Measurements from ENCODE around the gene PARM1. TPM values are rescaled to one million over a fixed set of nuclear protein-coding genes. Genes with fewer than 3 reads are reported as not detected.
A peak's percentile ranks its signal among the peaks of the same experiment; 100 is the strongest.
"Not testable (repeated sequence)": the region's sequence is repeated elsewhere in the genome, so short reads cannot be mapped to it uniquely, and the experiment has no call there.

The PARM1 gene
- total RNA-seq, 1 experiment from 2014 or later, result under 0.01 TPM

- no peak for DNase-seq (ENCODE audit: low read depth)
Observed at GRCh38 chr4:74983253-74983635, 50.3 kb downstream of the PARM1 start.

GRCh38 chr4:74990276-74990875 is 57.5 kb downstream of the PARM1 start:
- no peak for DNase-seq (ENCODE audit: low read depth)

- DNase-seq (ENCODE audit: low read depth), result not testable (repeated sequence)
Observed at GRCh38 chr4:74994436-74994835, 61.5 kb downstream of the PARM1 start.

- no peak for DNase-seq (ENCODE audit: low read depth)
Observed at GRCh38 chr4:74996996-74997395, 64.1 kb downstream of the PARM1 start.

GRCh38 chr4:74997948-74998729 is 65.2 kb downstream of the PARM1 start:
- DNase-seq (ENCODE audit: low read depth), result no peak

DNA sequence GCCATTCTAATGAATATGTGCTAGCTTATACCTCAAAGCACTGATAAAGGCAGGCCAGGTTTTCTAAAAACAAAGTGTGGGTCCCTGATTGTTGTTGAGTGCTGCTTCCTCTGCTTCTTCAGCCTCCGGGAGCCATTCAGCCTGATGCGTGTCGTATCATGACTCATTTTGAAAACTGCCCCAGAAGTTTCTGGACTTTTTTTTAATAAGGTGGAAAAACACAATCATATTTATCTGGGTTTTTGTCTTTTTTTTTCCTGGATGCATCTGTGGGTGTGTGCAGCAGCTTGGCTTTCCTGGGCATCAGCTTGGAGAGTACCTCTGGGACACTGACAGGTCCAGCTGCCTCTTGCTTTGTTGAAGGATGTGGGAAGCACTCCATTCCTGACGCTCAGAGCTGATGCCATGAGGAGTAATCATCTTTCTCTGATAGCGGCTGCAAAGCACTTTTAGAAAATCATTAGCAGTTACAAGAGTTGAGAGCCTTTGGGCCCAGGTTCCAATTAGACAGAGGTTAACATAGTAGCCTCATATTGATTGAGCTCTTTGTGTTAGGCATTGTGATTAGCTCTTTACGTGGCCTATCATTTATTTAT is 66.9 kb downstream of the PARM1 start:
- no peak for DNase-seq (ENCODE audit: low read depth)

- no peak for DNase-seq (ENCODE audit: low read depth)
Observed at GRCh38 chr4:75001871-75002270, 69.0 kb downstream of the PARM1 start.

GRCh38 chr4:75002381-75002780 is 69.5 kb downstream of the PARM1 start:
- no peak for DNase-seq (ENCODE audit: low read depth)

DNA sequence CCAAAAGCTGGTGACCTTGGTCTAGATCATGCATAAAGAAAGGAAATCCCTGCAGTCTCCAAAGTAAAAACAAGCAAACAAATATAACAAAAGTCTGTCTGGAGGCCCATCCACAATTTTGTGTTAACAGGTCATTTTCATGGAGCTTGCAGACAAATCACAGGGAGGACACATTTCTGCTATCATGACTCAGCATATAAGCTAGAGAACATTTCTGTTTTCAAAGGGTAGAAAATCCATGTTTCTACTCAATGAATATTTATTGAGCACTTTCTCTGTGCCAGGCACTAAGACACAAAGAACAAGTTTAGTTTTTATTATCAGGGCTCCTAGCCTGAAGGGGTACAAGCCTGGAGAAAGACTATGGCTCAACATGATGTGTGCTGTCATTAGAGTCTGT is 71.1 kb downstream of the PARM1 start:
- DNase-seq (ENCODE audit: low read depth), result no peak

GRCh38 chr4:75004755-75005668 is 72.1 kb downstream of the PARM1 start:
- DNase-seq (ENCODE audit: low read depth), result peak; percentile 45

GRCh38 chr4:75005727-75006126 is 72.8 kb downstream of the PARM1 start:
- DNase-seq (ENCODE audit: low read depth), result no peak

DNA sequence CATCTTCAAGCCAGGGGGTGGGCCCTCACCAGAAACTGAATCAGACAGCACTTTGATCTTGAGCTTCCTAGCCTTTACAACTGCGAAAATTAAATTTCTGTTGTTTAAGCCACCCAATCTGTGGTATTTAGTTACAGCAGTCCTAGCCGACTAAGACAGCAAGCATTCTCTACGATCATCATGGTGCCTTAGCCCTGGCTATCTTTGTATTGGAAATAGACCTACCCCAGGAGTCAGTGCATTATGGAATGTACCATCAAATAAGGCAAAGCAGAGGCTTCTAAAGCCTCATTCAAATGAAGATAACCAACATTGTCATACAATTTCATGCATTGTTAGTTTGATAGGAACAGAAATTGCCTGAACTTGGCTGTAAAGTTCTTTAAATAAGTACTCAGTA is 75.0 kb downstream of the PARM1 start:
- no peak for DNase-seq (ENCODE audit: low read depth)

DNA sequence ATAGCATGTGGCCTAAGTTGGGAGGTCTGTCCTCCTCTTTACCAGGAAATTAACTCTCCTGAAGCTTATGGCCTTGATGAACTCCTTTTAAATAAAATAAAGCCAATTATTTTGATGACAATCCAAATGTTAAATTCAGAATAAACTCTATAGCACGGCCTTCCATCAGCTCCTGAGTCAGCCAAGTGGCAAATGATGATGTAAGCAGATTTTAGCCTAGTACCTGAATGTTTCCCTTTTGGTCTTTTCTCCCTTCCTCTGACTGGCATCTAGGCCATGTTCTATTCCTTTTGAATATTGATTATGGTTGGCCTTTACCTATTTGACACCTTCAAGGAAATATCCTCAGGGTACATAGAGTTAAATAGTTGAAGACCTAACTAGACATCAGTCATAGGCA is 76.2 kb downstream of the PARM1 start:
- no peak for DNase-seq (ENCODE audit: low read depth)

DNA sequence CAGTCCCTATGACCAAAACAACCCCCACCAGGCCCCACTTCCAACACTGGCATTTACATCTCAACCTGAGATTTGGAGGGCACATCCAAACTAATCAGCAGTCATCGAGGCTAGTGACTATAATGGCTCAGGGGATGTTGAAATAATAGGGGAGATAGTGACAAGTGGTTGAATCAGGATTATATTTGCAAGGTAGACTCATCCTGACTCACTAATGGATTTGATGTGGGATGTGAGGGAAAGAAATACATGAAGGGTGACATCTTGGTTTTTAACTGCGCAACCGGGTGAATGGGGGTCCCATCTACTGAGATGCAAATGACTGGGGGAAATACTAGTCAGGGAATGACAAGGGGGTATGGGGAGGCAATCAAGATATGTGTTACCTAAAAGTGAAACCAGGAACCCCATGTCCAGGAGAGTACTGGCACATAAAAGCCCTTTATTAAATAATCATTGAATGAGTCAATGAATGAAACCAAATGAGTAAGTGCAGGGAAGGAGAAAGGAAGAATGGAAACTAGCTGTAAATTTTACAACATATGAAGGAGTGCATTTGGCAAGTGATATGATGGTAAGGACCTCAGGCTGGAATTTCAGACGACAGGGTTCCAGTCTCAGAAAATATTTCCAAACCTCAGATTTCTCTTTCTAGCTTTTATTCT is 78.3 kb downstream of the PARM1 start:
- DNase-seq (ENCODE audit: low read depth), result no peak

GRCh38 chr4:75015627-75016026 is 82.7 kb downstream of the PARM1 start:
- no peak for DNase-seq (ENCODE audit: low read depth)

DNA sequence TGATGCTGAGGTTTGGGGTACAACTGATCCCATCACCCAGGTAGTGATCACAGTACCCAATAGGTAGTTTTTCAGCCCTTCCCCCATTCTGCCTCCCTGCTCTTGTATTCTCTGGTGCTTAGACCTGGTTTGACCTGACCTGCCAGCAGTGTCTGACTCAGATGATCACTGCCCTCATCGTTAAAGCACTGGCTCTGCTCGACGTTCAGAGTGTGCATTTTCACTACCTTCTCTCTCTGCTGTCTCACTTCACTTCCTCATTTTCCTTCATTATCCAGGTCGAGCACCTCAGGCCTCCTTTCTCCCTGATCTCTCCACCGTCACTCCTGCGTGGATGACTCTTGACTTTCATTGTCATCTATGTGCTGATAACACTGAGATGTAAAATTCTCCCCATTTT is 83.6 kb downstream of the PARM1 start:
- DNase-seq (ENCODE audit: low read depth), result no peak

DNA sequence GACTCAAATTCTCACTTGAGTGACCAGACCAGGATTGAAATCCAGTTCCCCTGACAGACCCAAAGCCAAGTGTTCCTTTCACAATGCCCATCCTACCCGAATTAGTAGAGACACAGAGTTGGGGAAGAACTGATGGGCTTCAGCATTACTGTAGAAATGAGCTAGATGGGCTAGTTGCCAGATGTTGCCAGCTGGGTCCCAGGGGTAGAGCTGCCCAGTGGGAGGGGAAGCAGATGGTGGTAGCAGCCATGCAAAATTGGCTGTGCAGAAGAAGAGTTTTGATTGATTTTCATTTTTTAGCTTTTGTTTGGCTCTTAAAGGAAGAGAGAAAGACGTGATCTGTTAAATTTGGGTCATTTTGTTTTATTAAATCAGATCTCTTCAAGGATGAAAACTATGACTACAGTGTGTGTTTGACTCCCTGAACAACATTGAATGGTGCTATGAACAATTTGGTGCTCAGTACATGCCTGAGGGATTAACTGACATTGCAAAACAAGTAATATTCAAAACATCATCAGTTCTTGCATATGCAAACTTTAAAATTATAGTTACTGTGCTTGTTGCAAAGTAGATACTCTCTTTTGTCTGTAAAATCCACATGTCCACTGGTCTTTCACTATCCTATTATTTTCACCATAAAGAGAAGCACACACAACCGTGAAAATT is 86.0 kb downstream of the PARM1 start:
- no peak for DNase-seq (ENCODE audit: low read depth)

DNA sequence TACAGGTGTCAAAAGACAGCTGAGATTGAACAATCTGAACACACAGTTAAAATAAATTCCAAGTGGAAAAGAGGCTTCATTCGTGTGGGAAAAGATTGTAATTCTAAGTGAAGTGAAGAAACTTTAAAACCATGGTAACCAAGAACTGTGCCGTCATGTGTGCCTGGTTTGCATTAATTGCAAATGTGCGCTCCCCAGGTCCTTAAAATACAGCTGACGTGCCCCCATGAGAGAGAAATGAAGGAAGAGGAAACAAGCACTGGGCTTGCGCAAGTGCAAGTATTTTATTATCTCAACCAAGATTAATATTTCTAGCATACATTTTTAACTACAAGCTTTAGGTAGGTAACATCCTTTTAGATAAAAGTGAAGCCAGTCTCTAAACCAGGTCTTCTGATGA is 92.5 kb downstream of the PARM1 start:
- DNase-seq (ENCODE audit: low read depth), result no peak

DNA sequence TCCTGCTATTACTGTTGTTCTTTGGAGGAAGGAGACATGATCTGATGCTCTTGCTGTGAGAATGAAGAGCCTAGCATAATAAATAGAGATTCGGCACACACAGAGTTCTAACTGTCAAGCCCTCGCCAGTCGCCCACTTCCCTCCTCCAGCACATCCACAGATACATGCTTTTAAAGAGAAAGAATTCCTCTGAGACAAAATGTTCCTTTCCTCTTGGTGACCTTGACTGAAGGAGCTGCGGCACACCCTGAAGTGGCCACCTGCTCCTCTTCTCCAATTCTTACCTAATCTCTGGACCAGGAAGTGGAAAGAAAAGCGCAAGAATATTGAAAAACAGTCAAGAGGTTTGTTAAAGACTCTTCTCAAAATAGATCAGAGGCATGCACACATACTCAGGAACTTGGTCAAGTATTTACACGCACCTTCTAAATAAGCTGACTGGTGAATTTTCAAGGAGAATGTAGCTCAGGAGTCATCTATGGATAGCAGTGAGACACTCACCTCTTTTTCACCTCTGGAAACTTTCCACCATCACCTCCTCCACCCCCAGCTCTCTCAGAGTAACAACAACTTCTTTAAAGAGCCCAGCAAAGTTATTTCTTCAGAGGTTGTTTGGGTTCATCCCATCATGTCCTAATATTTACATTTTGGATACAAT is 95.4 kb downstream of the PARM1 start:
- DNase-seq (ENCODE audit: low read depth), result no peak

DNA sequence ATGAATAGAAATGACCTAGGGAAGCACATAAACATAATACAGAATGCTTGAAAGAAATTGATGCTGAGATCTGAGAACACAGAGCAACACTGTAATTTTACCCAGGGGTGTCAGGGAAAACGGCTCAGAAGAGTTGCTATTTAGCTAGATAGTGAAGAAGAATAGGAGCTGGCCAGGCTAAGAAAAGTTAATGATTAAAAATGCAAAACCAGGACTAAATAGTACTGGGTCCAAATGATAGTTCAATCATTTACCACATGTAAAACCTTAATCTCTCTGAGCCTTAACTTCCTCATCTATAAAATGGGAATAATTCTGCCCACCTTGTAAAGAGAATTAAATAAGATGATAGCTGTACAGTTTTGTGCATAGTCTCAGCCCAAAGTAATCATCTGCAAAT is 97.1 kb downstream of the PARM1 start:
- no peak for DNase-seq (ENCODE audit: low read depth)
